GM21529 (cell line): ENCODE measurements around the gene CHRM3.
"Not testable (repeated sequence)": the region's sequence is repeated elsewhere in the genome, so short reads cannot be mapped to it uniquely, and the experiment has no call there.

ENCODE experiments used
- ATAC-seq: cut with Tn5 transposase; IDR thresholded peaks from one replicate; pipeline ENCODE4 v1.9.1; 2021; ENCODE audit not compliant: unreplicated experiment

Gene CHRM3

DNA sequence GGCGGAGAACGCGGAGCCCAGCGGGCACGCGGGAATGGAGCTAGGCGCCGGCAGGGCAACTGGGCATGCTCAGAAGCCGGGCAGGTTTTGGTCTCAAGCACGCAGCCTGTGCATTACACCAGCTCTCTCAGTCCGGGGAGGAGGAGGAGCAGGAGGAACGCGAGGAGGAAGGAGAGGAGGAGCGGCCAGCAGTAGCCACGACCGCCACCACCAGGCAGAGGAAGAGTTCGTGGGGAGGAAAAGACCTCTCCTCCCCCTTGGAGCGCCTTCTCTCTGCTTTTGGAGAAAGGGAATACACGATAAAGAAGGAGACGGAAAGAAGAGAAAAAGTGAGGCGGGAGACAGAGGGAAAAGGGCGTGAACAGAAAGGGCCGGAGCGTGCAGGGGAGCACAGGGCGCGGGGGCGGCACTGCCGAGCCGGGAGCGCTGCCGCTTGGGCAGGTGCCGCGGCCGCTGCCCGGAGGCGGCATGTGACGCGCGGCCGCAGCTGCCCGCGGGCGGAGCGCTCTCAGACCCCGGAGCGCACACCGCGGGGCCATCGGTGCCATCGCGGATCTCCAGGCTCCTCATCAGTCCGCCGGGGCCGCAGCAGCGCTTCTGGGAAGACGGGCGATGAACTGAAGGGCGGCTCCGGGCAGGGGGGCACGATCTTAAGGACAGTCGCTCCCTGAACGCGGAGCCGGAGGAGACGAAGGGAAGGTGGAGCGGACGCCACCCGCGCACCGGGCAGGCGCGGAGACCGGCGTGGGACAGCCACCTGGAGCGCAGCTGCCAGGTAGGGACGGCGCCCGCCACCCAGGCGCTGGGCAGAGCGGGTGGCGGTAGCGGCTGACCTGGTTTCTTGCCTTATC lies at the start of gene CHRM3:
Gene CHRM3, plus strand, starts transcription at position 116 of the 851 bp plus-strand sequence. CDS start 520,884 bp downstream, outside the sequence.
- no peak for ATAC-seq

DNA sequence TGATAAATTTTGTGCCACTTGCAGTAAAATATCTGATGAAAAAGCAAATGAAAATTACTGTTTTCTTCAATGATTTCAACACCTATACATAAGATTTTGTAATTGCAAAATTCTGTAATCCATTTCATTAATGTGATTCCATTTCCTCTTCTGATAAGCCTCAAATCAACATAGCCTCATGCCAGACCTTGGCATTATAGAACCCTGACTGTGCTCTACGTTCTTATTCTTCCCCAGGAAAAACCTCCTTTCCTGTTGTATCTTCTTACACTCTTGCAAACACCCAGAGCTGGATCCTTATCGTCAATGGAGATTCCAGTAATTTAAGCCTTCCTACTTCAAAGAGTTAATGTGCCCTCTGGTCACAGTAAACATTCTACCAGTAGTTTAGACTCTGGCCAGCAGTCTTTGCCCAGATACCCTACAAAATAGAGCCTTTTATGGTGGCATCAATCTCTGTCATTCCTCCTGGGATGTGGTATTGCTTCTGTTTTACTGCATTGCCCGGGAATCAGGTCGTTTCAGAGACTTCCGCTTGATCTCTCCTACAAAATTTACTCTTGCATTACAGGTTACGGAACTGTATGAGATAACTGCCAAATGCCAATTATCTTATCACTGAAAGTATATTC lies 48.5 kb upstream of the CHRM3 start:
- ATAC-seq = no peak

- ATAC-seq = no peak
Measured at GRCh38 chr1:239347776-239348175, 38.6 kb upstream of the CHRM3 start.

DNA sequence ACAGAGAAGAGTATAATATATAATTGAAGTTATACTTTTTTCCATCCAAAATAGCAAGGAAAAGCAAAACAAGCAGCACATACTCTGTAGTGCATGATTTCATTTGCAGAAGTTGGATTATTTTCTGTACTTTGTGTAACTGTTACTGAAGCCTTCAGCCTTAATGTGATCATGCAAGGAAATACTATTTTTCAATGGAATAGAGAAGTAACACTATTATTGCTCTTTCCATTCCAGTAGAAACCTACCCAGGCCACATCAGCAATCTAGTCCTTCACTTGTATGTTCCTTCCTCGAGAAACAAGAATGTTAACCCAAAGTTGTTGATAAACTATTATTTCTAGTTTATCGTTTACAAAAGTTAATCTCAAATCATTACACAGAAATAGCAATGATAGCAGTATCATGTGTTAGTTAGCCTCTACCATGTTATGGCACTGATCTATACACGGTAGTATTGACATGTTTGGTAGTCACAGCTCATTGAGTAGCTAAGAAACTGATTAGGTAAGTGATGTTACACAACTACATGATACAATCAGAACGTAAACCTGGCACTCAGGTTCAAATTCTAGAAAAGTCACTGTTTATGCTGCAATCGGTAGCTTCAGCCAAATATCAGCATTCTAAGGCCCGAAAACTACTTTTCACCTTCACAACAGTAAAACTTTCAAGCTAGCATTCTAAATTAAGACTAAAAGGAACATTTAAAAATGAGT lies 37.6 kb upstream of the CHRM3 start:
- no peak for ATAC-seq

DNA sequence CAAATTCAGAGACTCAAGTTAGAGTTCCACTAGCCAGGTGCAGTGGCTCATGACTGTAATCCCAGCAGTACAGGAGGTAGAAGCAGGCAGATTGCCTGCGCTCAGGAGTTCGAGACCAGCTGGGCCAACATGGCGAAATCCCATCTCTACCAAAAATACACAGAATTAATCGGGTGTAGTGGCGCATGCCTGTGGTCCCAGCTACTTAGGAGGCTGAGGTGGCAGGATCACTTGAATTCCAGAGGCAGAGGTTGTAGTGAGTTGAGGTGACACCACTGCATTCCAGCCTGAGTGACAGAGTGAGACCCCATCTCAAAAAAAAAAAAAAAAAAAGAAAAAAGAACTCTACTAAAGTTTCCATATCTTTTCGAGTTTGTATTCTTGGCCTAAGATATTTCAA lies 36.7 kb upstream of the CHRM3 start:
- no peak for ATAC-seq

DNA sequence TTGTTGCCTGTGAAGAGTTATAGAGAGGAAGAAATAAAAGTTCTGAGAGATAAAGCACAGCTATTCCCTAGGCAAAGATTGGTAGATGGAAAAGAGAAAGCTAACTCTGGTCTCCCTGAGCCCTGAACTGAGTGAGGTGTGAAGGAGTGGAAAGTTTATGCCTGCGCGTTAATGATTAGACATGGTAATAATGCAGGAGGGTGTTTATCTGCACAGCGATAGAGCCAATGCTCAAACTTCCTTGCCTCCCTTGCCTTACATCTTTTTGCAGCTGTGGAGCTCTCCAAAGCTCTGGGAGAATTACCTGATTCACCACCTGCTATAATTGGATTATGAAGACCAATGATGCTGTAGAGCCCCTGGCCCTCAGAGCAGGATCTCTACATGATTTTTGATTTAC lies 32.8 kb upstream of the CHRM3 start:
- ATAC-seq = no peak

GRCh38 chr1:239354231-239354630 lies 32.1 kb upstream of the CHRM3 start:
- no peak for ATAC-seq

- ATAC-seq = no peak
Measured at GRCh38 chr1:239357867-239358266, 28.5 kb upstream of the CHRM3 start.

DNA sequence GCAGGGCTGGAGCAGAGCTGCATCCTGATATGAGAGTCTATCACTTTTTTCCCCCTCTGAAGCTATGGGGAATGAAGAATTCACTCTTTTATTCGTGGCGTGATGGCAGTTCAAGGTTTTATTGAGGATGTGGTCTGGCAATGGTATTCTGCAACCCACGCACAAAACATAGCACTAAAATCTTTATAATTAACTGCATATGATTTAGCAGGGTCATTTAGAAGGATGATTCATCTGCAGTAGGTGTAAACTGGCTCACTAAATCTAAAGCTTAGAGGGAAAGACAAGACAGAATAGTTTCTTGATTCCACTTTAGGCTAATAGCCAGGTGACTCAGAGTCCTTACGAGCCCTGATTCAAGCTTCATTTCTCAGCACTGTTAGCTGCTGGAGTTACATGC lies 25.0 kb upstream of the CHRM3 start:
- no peak for ATAC-seq

DNA sequence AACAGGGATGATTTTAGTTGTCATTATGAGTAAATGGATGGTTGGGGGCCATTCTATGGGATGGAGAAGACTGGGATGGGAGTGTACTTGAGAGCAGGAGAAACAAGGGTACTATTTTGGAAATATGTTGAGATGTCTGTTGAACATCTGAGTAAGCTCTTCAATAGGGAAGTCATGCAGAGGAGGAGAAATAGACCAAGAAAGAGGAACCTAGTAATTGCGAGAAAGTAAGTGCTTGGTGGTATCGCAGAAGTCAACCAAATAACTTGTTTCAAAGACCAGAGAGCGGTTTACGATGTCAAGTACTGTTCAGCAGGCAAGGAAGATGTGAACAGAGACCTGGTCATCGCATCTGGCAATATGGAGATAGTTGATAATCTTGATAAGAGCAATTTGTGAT lies 22.4 kb upstream of the CHRM3 start:
- ATAC-seq = no peak

GRCh38 chr1:239367196-239367810 lies 19.1 kb upstream of the CHRM3 start:
- ATAC-seq = no peak

- no peak for ATAC-seq
Measured at GRCh38 chr1:239368436-239369109, 17.8 kb upstream of the CHRM3 start.

- ATAC-seq = not testable (repeated sequence)
Measured at GRCh38 chr1:239370869-239371268, 15.5 kb upstream of the CHRM3 start.

- ATAC-seq = no peak
Measured at GRCh38 chr1:239382666-239383065, 3.7 kb upstream of the CHRM3 start.

DNA sequence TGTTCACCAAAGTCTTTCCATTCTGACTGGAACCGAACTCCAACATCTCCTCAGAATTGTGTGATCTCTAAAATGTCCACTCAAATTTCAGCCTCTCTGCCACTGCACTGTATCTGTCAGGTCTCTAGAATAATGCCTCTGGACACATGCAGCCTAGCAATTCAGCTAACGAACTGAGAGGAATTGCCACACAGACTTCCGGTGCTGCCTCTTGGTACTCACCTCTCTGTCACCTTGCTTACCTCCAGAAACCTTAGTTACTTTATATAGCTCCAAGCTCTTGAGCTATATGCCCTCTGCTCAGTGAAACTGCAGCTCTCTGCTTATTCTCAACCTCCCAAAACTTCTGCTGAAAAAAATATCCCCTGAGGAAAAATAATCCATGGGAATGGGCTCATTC lies 2.7 kb upstream of the CHRM3 start:
- ATAC-seq = no peak

GRCh38 chr1:239387304-239388158 lies 1.2 kb downstream of the CHRM3 start:
- ATAC-seq = no peak

GRCh38 chr1:239388159-239388485 lies 1.8 kb downstream of the CHRM3 start:
- ATAC-seq = no peak

GRCh38 chr1:239388578-239388977 lies 2.2 kb downstream of the CHRM3 start:
- ATAC-seq = no peak

DNA sequence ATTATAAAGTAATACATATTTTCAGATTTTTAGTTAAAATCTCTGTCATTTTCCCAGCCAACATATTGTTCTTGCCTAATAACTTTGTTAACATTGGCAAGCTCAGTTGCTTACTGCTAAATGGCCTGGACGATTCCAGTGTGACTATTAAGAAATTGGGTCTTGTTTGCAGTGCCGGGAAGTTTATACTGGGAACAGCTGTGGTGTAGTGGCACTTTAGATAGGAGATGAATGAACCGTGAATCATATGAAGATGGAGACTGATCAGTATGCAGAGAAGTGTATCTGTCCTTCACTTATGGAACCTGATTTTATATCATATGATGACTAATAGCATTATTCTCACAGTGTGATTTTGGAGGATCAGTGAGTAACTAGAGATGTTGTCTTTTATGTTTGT lies 3.3 kb downstream of the CHRM3 start:
- ATAC-seq = no peak

DNA sequence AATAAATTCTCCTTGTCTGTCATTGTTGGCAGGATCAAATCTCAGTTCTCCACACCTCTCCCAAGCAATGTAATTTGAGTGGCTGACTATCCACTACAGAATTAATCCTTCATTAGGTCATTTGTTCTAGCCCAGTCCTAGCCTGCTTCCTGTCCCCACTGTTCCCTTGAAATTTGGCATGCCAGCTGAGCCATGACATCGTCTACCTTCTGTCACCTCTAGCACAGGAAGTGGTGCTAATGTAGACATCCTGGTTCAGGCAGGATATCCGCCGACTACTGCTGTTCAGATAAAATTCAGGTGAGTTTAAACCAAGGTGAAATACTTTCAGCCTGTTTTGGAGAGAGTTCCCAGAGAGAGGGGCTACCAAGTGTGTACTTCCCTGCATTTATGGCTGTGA lies 5.9 kb downstream of the CHRM3 start:
- no peak for ATAC-seq
